NCI-H748 (cell line): ENCODE results near the gene GRAMD2B.
"Not testable (repeated sequence)": the region's sequence is repeated elsewhere in the genome, so short reads cannot be mapped to it uniquely, and the experiment has no call there.

Experiments used
- DNase-seq: peaks from one replicate; lab custom pipeline; 2025; ENCODE audit not compliant: unreplicated experiment; lab: John Stamatoyannopoulos, UW

The GRAMD2B gene

GRCh38 chr5:126403876-126404275, 19.3 kb upstream of the GRAMD2B start:
- no peak for DNase-seq

DNA sequence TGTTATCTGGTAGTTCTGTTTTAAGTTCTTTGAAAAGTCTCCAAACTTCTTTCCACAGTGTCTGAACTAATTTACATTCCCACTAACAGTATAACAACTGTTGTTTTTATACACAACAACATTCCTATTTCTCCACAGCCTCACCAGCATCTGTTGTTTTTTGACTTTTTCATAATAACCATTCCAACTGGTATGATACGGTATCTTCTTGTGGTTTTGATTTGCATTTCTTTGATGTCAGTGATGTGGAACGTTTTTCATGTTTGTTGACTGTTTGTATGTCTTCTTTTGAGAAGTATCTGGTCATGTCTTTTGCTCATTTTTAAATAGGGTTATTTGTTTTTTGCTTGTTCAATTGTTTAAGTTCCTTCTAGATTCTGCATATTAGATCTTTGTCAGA, 12.6 kb upstream of the GRAMD2B start:
- no peak for DNase-seq

DNA sequence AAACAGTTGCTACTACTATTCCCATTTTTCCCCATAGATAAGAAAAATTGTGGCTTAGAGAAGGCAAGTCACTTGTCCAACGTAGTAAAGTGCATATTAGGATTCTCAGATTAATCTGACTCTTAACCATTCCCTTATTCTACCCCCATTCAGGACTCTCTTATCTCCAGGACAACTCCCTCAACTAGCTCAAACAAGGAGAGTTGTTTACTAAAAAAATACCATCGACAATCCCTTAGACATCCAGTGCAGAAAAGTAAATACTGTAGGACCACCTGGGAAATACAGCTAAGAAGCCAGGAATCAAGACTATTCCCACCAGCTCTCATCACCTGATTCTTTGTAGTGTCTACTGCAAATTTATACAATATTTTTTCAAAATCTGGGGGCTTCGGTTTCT, 9.4 kb upstream of the GRAMD2B start:
- no peak for DNase-seq

GRCh38 chr5:126414874-126415502, 8.2 kb upstream of the GRAMD2B start:
- no peak for DNase-seq

- DNase-seq, result no peak
Observed at GRCh38 chr5:126415789-126416188, 7.4 kb upstream of the GRAMD2B start.

DNA sequence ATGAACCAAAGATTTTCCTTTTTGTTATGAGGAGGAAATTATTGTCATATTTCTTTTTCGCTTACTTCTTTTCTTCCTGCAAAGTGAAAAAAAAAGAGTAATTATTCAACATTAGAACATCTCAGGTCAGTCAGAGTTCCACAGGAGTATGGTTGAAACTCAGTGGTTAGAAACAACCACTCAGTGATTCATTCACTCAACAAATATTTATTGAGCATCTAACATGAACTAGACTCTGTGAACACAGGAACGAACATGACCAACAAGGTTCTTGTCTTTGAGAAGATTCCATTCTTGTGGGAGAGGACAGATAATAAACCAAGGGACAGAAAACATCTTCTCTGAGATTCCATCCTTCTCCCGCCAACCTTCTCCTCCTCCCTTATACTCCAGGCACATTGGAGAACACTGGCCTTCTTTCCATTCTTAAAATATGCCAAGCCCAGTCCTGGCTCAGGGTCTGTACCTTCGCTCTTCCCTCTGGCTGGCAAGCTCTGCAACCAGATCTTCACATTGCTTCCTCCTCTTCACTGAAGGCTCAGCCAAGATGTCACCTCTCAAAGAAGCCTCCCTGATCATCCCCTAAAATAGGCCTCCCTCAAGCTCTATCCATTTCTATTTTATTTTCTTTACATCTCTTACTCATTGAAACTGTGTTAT, 6.8 kb upstream of the GRAMD2B start:
- DNase-seq, result no peak

DNA sequence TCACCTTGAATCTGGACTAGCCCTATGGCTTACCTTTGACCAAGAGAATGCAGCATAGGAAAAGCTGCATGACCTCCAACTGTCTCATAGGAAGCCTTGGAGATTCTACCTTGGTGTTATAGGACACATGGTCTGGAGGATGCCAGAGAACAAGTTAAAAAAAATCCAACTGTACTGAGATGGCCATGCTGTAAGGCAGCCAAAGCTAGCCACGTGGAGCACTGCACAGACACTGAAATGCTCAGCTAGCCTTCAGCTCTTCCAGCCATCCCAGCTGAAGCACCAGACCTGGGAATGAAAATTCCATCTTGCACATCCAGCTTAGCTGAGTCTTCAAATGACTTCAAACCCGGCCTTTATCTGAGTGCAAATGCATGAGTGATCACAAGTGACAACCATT, 6.0 kb upstream of the GRAMD2B start:
- no peak for DNase-seq

DNA sequence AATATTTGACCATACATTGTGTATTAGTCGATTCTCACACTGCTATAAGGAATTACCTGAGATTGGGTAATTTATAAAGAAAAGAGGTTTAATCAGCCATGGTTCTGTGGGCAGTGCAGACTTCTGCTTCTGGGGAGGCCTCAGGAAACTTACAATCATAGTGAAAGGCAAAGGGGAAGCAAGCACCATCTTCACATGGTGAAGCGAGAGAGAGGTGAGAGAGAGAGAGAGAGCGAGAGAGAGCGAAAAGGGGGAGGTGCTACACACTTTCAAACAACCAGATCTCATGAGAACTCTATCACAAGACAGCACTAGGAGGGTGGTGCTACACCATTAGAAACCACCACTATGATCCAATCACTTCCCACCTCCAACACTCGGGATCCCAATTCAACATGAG, 4.1 kb upstream of the GRAMD2B start:
- DNase-seq, result no peak

DNA sequence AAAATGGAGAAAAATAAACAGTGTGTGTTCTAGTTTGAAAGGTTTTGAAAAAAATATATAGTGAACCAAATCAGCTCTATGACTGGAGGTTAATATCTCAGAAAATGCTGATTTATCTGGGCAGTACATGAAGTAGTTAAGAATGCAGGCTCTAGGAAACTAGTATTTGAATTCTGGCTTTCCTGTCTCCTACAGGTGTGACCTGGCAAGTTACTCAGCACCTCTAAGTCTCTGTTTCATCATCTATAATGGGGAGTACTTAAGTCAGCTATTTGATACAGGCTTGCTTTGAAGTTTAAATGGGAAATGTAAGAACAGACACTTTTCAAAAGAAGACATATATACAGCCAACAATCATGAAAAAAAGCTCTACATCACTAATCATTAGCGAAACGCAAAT, 5.2 kb downstream of the GRAMD2B start:
- DNase-seq, result no peak

GRCh38 chr5:126430631-126431030, 7.4 kb downstream of the GRAMD2B start:
- no peak for DNase-seq

GRCh38 chr5:126433701-126434100, 10.5 kb downstream of the GRAMD2B start:
- no peak for DNase-seq

DNA sequence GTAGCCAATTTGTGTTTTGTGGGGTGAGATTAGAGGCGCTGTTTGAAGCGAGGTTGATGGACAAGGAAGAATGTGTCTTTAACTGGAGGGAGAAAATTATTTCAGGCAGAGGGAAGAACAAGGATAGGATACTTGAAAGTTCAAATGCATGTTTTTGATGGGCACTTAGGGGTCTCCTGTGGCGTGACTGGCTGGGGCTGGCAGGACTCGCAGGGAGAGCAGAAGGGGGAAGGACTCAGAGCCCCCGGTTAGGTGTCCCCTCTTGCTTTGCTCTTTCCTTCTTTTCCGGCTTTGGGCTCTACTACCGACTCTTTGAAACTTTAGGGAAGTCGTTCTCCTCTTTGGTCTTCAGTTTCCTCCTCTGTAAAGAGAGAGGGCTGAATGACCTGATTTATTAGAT, 12.1 kb downstream of the GRAMD2B start:
- DNase-seq, result no peak

- DNase-seq, result no peak
Observed at GRCh38 chr5:126435714-126436113, 12.5 kb downstream of the GRAMD2B start.

- no peak for DNase-seq
Observed at GRCh38 chr5:126437721-126438120, 14.5 kb downstream of the GRAMD2B start.

GRCh38 chr5:126438267-126438666, 15.1 kb downstream of the GRAMD2B start:
- no peak for DNase-seq

- DNase-seq, result no peak
Observed at GRCh38 chr5:126438868-126439267, 15.7 kb downstream of the GRAMD2B start.

DNA sequence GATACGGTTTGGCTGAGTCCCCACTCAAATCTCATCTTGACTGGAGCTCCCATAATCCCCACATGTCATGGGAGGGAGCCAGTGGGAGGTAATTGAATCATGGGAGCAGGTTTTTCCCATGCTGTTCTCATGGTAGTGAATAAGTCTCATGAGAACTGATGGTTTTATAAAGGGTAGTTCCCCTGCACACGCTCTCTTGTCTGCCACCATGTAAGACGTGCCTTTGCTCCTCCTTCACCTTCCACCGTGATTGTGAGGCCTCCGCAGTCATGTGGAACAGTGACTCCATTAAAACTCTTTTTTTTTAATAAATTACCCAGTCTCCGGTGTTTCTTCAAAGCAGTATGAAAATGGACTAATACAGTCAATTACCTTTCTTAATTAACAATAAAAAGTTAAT, 16.5 kb downstream of the GRAMD2B start:
- not testable (repeated sequence) for DNase-seq

- no peak for DNase-seq
Observed at GRCh38 chr5:126441230-126441629, 18.0 kb downstream of the GRAMD2B start.

- no peak for DNase-seq
Observed at GRCh38 chr5:126443374-126443851, 20.2 kb downstream of the GRAMD2B start.

DNA sequence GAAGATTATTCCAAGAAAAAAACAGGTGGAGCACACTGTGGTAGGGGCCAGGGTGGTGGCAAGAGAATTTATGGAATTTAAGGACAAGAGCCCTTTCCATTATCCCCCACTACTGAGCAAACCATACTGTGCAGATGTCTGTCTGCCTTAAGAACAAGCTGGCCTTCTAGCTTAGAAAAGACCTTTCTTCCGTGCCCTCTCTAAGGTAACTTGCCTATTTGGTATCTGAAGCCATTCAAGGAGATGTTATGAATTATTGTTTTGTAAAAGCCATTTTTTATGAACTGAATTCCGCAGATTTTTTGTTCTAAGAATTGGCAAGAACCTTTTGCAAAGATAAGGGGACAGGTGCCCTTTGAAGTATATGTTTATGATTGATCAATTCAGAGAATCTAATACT, 20.9 kb downstream of the GRAMD2B start:
- no peak for DNase-seq

- DNase-seq, result no peak
Observed at GRCh38 chr5:126445502-126446174, 22.4 kb downstream of the GRAMD2B start.

DNA sequence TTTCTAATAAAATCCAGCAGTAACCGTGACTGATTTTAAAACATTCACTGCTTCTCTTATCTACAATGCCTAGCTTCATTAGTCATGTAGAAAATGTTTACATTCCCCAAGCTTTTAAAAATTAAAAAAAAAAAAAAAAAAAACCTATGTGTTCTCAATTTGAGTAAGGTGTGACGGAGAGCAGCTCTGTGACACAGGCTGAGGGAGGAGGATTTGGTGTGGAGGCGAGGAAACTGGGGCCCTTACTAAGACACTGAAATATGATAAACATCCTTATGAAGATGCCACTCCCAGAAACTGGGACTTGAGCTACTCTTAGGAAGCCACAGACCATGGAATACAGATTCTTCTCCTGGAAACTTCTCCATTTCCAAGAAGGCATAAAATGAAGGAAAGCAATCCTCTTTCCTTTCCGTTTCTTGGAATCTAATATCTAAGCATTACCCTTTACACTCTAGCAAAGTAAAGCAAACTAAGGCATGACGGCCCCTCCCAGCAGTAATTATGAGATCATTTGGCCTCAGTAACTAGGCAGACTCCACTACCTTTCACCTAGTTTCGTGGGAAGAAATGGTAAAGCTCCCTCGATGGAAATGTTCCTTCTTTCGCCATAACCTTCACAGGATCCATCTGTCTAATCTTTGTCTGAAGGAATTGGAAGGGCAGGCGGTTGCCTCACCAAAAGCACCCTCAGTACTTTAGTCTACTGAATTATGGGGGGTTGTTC, 23.5 kb downstream of the GRAMD2B start:
- DNase-seq, result no peak
